Stomach (tissue), 9 donors: ENCODE data around the gene ACTL10. TPM values are rescaled to one million over a fixed set of nuclear protein-coding genes. Genes with fewer than 3 reads are reported as not detected.
"Not testable (repeated sequence)": the region's sequence is repeated elsewhere in the genome, so short reads cannot be mapped to it uniquely, and the experiment has no call there.

Source experiments
- DNase-seq, 2 donors: peaks; one replicate each; pipeline versions ENCODE4 v3.0.0 to v3.0.0-alpha.2; 2013 to 2019
- H3K27ac ChIP-seq, 5 donors: fragments of 200-600 bp in 4 of 5; sonication (generic) in 4 of 5; one replicate each; pipeline ENCODE4 v1.5.1; 2013 to 2019; ENCODE audit warnings: mild to moderate bottlenecking in 1 of 5, moderate library complexity in 1 of 5
- H3K27me3 ChIP-seq, 3 donors: fragments of 200-600 bp; sonication (generic); one replicate each; pipeline ENCODE4 v1.5.1; 2017 to 2019; ENCODE audit warnings: mixed run types in 1 of 3
- H3K36me3 ChIP-seq, 4 donors: fragments of 200-600 bp; sonication (generic); 1 replicate in 3 of 4; 2 replicates in 1 of 4; pipeline ENCODE4 v1.5.1; 2016 to 2019
- H3K4me1 ChIP-seq, 4 donors: fragments of 200-600 bp; sonication (generic); one replicate each; pipeline ENCODE4 v1.5.1; 2016 to 2019
- H3K4me3 ChIP-seq, 4 donors: fragments of 200-600 bp; sonication (generic) in 3 of 4; one replicate each; pipeline ENCODE4 v1.5.1; 2016 to 2019; ENCODE audit warnings: mild to moderate bottlenecking in 1 of 4
- H3K9me3 ChIP-seq, 4 donors: fragments of 200-600 bp; sonication (generic); one replicate each; pipeline ENCODE4 v1.5.1; 2016 to 2019
- EP300 ChIP-seq: sonication (generic); formaldehyde crosslinking; IDR thresholded peaks from one replicate; pipeline ENCODE4 v1.6.1; 2017; ENCODE audit warnings: antibody characterized with exemption
- POLR2A ChIP-seq, 4 donors: fragments of 450-650 bp; IDR thresholded peaks; one replicate each; pipeline ENCODE4 v1.6.1; 2016; ENCODE audit warnings: antibody characterized with exemption in 4 of 4, control low read depth in 2 of 4, mild to moderate bottlenecking in 1 of 4, moderate library complexity in 1 of 4
- POLR2AphosphoS5 ChIP-seq, 3 donors: sonication (generic); formaldehyde crosslinking; IDR thresholded peaks; one replicate each; pipeline ENCODE4 v1.6.1; 2016; ENCODE audit warnings: antibody characterized with exemption in 3 of 3
- WGBS, 5 donors: extraction: QIAGEN DNeasy Blood & Tissue Kit in 3 of 5; methylation state at CpG; one replicate each; pipeline versions ENCODE4 v1.1.5 to v1.1.7; 2013 to 2018; 5-methylcytosine and 5-hydroxymethylcytosine counted together
- intact Hi-C: fragments of 100-400 bp; cut with DNase I; formaldehyde crosslinking; loops from one replicate; pipeline ENCODE4 v1.15.1; 2023; ENCODE audit warnings: low total_unique reads
- polyA plus RNA-seq, 3 donors: library from polyadenylated mRNA; stranded (reverse); fragments of 200-250 nt; gene quantifications; one replicate each; pipeline ENCODE4 v1.2.3, GENCODE V29; 2013
- total RNA-seq, 5 donors: library from RNA; depleted of rRNA; stranded (reverse); fragments of >200 nt; gene quantifications; one replicate each; pipeline versions ENCODE4 v1.1.0 to v1.2.3, GENCODE V29; 2014 to 2016
- TF ChIP-seq, protein P1 (sequence below), 7 experiments: fragments of 450-650 bp in 4 of 7; fragments of 200-600 bp in 3 of 7; sonication (generic) in 3 of 7; IDR thresholded peaks; one replicate each; pipeline ENCODE4 v1.5.1; 2016 to 2019; ENCODE audit warnings: antibody characterized with exemption in 7 of 7, control low read depth in 2 of 7, mild to moderate bottlenecking in 1 of 7
- donor health status: healthy with polysubstance abuse.
- donor health status: Bipolar disorder and iron deficiency.
- donor health status: healthy.

Gene ACTL10
- total and polyA plus RNA-seq, 8 donors: 1.1 to 12.3 (median 1.4) TPM; not detected in 1

DNA sequence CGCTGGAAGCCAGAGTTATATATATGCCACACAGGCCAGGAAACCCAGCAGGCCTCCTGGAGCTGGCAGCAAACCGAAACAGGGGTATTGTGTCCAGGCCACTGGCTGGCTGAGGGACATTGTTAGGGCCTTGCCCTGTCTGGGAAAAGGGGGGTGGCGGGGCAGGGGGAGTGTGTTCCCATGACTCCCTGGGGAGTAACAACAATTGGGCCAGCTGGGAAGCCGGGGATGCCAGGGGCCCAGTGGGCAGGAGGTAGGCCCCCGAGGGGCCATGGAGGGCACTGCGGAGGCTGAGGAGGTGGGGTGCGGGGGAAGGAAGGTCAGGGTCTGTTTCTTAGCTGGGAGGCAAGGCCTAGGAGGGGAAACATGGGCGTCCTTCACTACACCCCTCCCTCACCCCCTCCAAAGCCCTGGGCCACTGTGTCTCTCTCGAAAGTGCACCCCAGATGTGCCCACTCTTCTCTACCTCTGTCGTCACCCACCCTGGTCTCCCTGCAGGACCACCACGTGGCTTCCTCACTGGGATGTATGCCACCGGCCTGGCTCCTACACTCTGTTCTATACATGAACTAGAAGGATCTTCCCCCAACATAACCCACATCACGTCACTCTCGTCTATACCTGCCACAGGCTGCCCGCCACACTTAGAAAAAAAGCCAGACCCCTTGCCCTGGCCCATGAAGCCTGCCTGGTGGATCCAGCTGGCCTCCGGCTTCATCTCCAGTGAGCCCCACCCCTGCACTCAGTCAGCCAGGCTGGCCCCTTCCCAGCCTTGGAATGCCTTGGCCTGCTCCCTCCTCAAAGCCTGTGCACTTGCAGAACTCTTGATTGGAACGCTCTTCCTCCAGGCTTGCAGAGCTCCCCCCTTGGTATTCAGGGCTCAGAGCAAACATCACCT is 27.2 kb downstream of the ACTL10 start:
- H3K27ac ChIP-seq: peak overlapping the region in 4 of 5 donors; percentile 3 to 70 (median 40)

DNA sequence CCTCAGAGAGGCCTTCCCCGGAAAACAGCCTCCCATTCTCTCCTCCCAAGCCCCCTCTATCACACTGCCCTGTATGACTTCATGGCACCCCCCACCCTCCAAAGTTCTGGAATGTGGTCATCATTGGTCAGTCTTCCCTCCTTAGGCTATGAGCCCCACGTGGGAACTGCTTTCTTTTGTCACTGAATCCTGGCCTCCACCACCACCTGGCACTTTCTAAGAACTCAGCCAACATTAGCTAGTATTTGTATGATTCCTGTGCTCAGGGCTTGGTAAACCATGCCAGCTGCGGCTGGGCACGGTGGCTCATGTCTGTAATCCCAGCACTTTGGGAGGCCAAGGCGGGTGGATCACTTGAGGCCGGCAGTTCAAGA is 27.9 kb downstream of the ACTL10 start:
- 62 to 71% (median 67%) methylated on average over 6 of the region's 6 CpGs for WGBS, 5 donors
- no peaks in the 10 kb centered on the region for H3K36me3 ChIP-seq
- no peak overlapping the region for H3K4me3 ChIP-seq
- peaks cover 0 to 31% (median 15%) of the 10 kb centered on the region in 4 donors for H3K4me1 ChIP-seq
- intact Hi-C loops: no loop called here
- DNase-seq: no peak
- TF ChIP-seq EP300 (no peak), POLR2AphosphoS5 (IDR thresholded peaks at IDR 0.05) (no peak), POLR2A (IDR thresholded peaks at IDR 0.05) (no peak)
- TF ChIP-seq, protein P1, sequence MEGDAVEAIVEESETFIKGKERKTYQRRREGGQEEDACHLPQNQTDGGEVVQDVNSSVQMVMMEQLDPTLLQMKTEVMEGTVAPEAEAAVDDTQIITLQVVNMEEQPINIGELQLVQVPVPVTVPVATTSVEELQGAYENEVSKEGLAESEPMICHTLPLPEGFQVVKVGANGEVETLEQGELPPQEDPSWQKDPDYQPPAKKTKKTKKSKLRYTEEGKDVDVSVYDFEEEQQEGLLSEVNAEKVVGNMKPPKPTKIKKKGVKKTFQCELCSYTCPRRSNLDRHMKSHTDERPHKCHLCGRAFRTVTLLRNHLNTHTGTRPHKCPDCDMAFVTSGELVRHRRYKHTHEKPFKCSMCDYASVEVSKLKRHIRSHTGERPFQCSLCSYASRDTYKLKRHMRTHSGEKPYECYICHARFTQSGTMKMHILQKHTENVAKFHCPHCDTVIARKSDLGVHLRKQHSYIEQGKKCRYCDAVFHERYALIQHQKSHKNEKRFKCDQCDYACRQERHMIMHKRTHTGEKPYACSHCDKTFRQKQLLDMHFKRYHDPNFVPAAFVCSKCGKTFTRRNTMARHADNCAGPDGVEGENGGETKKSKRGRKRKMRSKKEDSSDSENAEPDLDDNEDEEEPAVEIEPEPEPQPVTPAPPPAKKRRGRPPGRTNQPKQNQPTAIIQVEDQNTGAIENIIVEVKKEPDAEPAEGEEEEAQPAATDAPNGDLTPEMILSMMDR (IDR thresholded peaks at IDR 0.05): no peak
- H3K27ac ChIP-seq: peak overlapping the region in 3 of 5 donors; percentile 38 to 70 (median 42)
- H3K27me3 ChIP-seq: no peaks in the 10 kb centered on the region
- H3K9me3 ChIP-seq: no peaks in the 10 kb centered on the region

More for the DNA sequence above, 27.2 kb downstream of the ACTL10 start:
- peak in 1 of 2 donors; percentile 83 for DNase-seq
- Histone ChIP-seq H3K4me1 (peaks cover 0 to 34% (median 17%) of the 10 kb centered on the region in 4 donors), H3K9me3 (no peaks in the 10 kb centered on the region), H3K27me3 (no peaks in the 10 kb centered on the region), H3K36me3 (no peaks in the 10 kb centered on the region), H3K4me3 (no peak overlapping the region)
- WGBS, 5 donors: 72 to 81% (median 74%) methylated on average over 15 to 17 of the region's 17 CpGs
- intact Hi-C loops: no loop called here
- TF ChIP-seq POLR2AphosphoS5 (IDR thresholded peaks at IDR 0.05) (no peak), EP300 (no peak), POLR2A (IDR thresholded peaks at IDR 0.05) (no peak)
- TF ChIP-seq, protein P1 (IDR thresholded peaks at IDR 0.05): no peak

DNA sequence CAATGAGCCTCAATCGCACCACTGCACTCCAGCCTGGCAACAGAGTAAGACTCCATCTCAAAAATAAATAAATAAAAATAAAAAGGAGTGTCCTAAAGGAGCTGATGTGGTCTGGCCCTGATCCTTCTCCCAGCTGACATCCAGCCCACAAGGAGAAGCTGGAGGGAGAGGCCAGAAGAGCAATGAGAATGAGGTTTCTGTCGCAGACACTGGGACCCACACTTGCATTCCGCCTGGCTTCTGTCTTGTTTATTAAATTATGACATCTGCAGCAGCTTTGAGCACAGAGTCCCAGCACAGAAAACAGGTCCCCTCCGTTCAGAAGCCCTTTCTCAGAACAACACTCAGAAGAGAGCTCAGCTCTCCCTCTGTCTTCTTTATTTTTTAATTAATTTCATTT is 29.7 kb downstream of the ACTL10 start:
- DNase-seq: peak in 1 of 2 donors; percentile 42
- no peaks in the 10 kb centered on the region for H3K9me3 ChIP-seq
- H3K27ac ChIP-seq: peak overlapping the region in 3 of 5 donors; percentile 1 to 27 (median 6)
- 64 to 89% (median 78%) methylated on average over 4 of the region's 4 CpGs for WGBS, 5 donors
- peaks cover 0 to 31% (median 15%) of the 10 kb centered on the region in 4 donors for H3K4me1 ChIP-seq
- no peaks in the 10 kb centered on the region for H3K27me3 ChIP-seq
- intact Hi-C loops: no loop called here
- TF ChIP-seq, protein P1 (IDR thresholded peaks at IDR 0.05): no peak
- no peak for TF ChIP-seq POLR2A (IDR thresholded peaks at IDR 0.05)
- no peak for TF ChIP-seq POLR2AphosphoS5 (IDR thresholded peaks at IDR 0.05)
- no peak for TF ChIP-seq EP300
- no peaks in the 10 kb centered on the region for H3K36me3 ChIP-seq
- no peak overlapping the region for H3K4me3 ChIP-seq

DNA sequence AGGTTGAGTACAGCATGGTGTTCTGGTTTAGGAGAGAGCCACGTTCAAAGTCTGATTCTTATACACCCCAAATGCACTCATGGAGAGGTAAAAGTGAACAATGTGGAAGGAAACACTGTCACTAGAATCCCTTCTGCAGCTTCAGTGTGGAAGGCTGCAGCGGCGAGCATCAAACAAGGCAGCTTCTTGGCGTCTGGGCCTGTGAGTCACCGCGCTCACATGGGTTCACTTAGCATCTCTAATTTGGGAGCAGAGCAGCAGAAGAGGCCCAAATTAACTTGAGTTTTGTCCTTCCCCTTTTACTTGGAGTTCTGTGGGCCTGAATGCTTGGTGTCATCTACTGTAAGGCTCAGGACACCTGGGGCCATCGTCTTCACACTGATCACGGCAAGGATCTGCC is 30.4 kb downstream of the ACTL10 start:
- Histone ChIP-seq H3K4me1 (peaks cover 0 to 31% (median 15%) of the 10 kb centered on the region in 4 donors), H3K27me3 (no peaks in the 10 kb centered on the region), H3K4me3 (no peak overlapping the region), H3K27ac (peak overlapping the region in 3 of 5 donors; percentile 15 to 65 (median 27)), H3K36me3 (no peaks in the 10 kb centered on the region), H3K9me3 (no peaks in the 10 kb centered on the region)
- WGBS, 5 donors: 68 to 81% (median 76%) methylated on average over 8 of the region's 8 CpGs
- intact Hi-C loops: no loop called here
- DNase-seq: peak in 1 of 2 donors; percentile 74
- no peak for TF ChIP-seq POLR2AphosphoS5 (IDR thresholded peaks at IDR 0.05)
- TF ChIP-seq, protein P1 (IDR thresholded peaks at IDR 0.05): no peak
- no peak for TF ChIP-seq EP300
- TF ChIP-seq POLR2A (IDR thresholded peaks at IDR 0.05): no peak

DNA sequence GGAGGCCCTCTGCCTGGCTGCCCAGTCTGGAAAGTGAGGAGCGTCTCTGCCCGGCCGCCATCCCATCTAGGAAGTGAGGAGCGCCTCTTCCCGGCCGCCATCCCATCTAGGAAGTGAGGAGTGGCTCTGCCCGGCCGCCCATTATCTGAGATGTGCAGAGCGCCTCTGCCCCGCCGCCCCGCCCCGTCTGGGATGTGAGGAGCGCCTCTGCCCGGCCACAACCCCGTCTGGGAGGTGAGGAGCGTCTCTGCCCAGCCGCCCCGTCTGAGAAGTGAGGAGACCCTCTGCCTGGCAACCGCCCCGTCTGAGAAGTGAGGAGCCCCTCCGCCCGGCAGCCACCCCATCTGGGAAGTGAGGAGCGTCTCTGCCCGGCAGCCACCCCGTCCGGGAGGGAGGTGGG is 32.2 kb downstream of the ACTL10 start:
- WGBS, 5 donors: 93 to 99% (median 97%) methylated on average over 8 to 23 of the region's 27 CpGs; no CpG with 5 or more reads in 1 of the 5 donors
- H3K36me3 ChIP-seq, H3K27me3 ChIP-seq, intact Hi-C loops, H3K4me3 ChIP-seq, DNase-seq, H3K9me3 ChIP-seq, H3K27ac ChIP-seq: not testable (repeated sequence)
- H3K4me1 ChIP-seq: peaks cover 0 to 27% (median 15%) of the 10 kb centered on the region in 4 donors

DNA sequence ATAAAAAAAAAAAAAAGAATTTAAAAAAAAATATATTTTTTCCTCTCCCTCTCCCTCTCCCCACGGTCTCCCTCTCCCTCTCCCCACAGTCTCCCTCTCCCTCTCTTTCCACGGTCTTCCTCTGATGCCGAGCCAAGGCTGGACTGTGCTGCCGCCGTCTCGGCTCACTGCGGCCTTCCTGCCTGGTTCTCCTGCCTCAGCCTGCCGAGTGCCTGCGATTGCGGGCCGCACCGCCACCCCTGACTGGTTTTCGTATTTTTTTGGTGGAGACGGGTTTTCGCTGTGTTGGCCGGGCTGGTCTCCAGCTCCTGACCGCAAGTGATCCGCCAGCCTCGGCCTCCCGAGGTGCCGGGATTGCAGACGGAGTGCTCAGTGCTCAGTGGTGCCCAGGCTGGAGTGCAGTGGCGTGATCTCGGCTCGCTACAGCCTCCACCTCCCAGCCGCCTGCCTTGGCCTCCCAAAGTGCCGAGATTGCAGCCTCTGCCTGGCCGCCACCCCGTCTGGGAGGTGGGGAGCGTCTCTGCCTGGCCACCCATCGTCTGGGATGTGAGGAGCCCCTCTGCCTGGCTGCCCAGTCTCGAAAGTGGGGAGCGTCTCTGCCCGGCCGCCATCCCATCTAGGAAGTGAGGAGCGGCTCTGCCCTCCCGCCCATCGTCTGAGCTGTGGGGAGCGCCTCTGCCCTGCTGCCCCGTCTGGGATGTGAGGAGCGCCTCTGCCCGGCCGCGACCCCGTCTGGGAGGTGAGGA is 34.1 kb downstream of the ACTL10 start:
- H3K9me3 ChIP-seq, H3K27ac ChIP-seq, DNase-seq, H3K27me3 ChIP-seq, H3K4me3 ChIP-seq, intact Hi-C loops: not testable (repeated sequence)
- 93 to 98% (median 96%) methylated on average over 12 to 45 of the region's 45 CpGs for WGBS, 5 donors
- Histone ChIP-seq H3K36me3 (peaks cover 0 to 15% (median under 1%) of the 10 kb centered on the region in 4 donors), H3K4me1 (peaks cover 0 to 19% (median 10%) of the 10 kb centered on the region in 4 donors)
